A549 (cell line): Measurements from ENCODE around the gene CEACAM7. TPM values are rescaled to one million over a fixed set of nuclear protein-coding genes. Genes with fewer than 3 reads are reported as not detected.

ENCODE experiments used
- ATAC-seq, 2 experiments: fragments of 200-7000 bp in 1 of 2; fragments of >200 bp in 1 of 2; cut with Nextera tagmentation in 1 of 2; cut with Tn5 transposase in 1 of 2; 3 replicates each; pipeline versions ENCODE4 v1.8.0 to v1.9.1; 2018 to 2020; ENCODE audit warnings: mild to moderate bottlenecking in 1 of 2, moderate library complexity in 1 of 2
- CTCF ChIA-PET: fragments of 300-600 bp; sonication (Branson Sonifier 250); formaldehyde crosslinking; extraction: SDS; loops from one replicate; lab custom pipeline; 2021; ENCODE audit warnings: antibody characterized with exemption, inconsistent platforms; lab: Yijun Ruan, JAX
- POLR2A ChIA-PET: fragments of 350-600 bp; formaldehyde crosslinking; extraction: SDS; loops from one replicate; lab custom pipeline; 2021; ENCODE audit warnings: antibody characterized with exemption, inconsistent platforms; lab: Yijun Ruan, JAX
- DNase-seq, 2 experiments: peaks; one replicate each; pipeline versions ENCODE4 v3.0.0 to v3.0.0-alpha.2; 2011 to 2016; ENCODE audit warnings: low read depth in 1 of 2, low spot score in 1 of 2
- FAIRE-seq: peaks from 2 replicates; lab custom pipeline; 2011; peaks lifted over from hg19 to GRCh38; lab: Jason Lieb, UNC
- H3K27ac ChIP-seq, 2 experiments: fragments of >200 bp; sonication (Bioruptor Twin); formaldehyde crosslinking; 3 replicates each; pipeline ENCODE4 v1.5.1; 2016 to 2017
- H3K4me1 ChIP-seq: fragments of >200 bp; sonication (Bioruptor Twin); formaldehyde crosslinking; 3 replicates; pipeline ENCODE4 v1.6.1; 2016
- H3K4me2 ChIP-seq: fragments of >200 bp; sonication (Bioruptor Twin); formaldehyde crosslinking; 3 replicates; pipeline ENCODE4 v1.6.1; 2016
- H3K4me3 ChIP-seq: fragments of >200 bp; sonication (Bioruptor Twin); formaldehyde crosslinking; 3 replicates; pipeline ENCODE4 v1.5.1; 2016
- H3K9me3 ChIP-seq: fragments of >200 bp; sonication (Bioruptor Twin); formaldehyde crosslinking; 3 replicates; pipeline ENCODE4 v1.6.1; 2016
- BHLHE40 ChIP-seq: IDR thresholded peaks from 2 replicates; pipeline ENCODE4 v1.6.1; 2012; ENCODE audit warnings: low read depth, low read length, inconsistent platforms
- CBX2 ChIP-seq: fragments of 200-600 bp; sonication (generic); IDR thresholded peaks from 2 replicates; pipeline ENCODE4 v1.6.1; 2016; ENCODE audit warnings: low read depth, mild to moderate bottlenecking, borderline replicate concordance
- CBX8 ChIP-seq: fragments of 200-600 bp; sonication (generic); IDR thresholded peaks from 2 replicates; pipeline ENCODE4 v1.6.1; 2016
- CEBPB ChIP-seq, 2 experiments: fragments of >200 bp in 1 of 2; sonication (Bioruptor Twin) in 1 of 2; formaldehyde crosslinking in 1 of 2; IDR thresholded peaks; 2 replicates each; pipeline ENCODE4 v1.6.1; 2012 to 2016
- CHD2 ChIP-seq: fragments of 150-350 bp; IDR thresholded peaks from 2 replicates; pipeline ENCODE4 v1.6.1; 2014; ENCODE audit warnings: low read length; ENCODE audit not compliant: partially characterized antibody
- EP300 ChIP-seq, 2 experiments: fragments of >200 bp; sonication (Bioruptor Twin); formaldehyde crosslinking; IDR thresholded peaks; 2 replicates in 1 of 2; 3 replicates in 1 of 2; pipeline ENCODE4 v1.6.1; 2016 to 2017
- ESRRA ChIP-seq: fragments of 150-350 bp; IDR thresholded peaks from 2 replicates; pipeline ENCODE4 v1.6.1; 2014; ENCODE audit warnings: mild to moderate bottlenecking, low read length, borderline replicate concordance
- GATA3 ChIP-seq: IDR thresholded peaks from 2 replicates; pipeline ENCODE4 v1.6.1; 2012; ENCODE audit warnings: borderline replicate concordance
- JUNB ChIP-seq: fragments of >200 bp; sonication (Bioruptor Twin); formaldehyde crosslinking; IDR thresholded peaks from 2 replicates; pipeline ENCODE4 v1.6.1; 2016
- KDM5A ChIP-seq: fragments of 200-600 bp; sonication (generic); IDR thresholded peaks from 2 replicates; pipeline ENCODE4 v1.6.1; 2016; ENCODE audit warnings: antibody characterized with exemption, mild to moderate bottlenecking
- NPAS2 ChIP-seq: fragments of 250-450 bp; sonication (Bioruptor Pico); IDR thresholded peaks from 2 replicates; pipeline ENCODE4 v1.8.0; 2022; ENCODE audit warnings: mild to moderate bottlenecking, moderate library complexity, borderline replicate concordance
- PHF8 ChIP-seq: fragments of 200-600 bp; sonication (generic); IDR thresholded peaks from 2 replicates; pipeline ENCODE4 v1.6.1; 2016; ENCODE audit warnings: low read depth, mild to moderate bottlenecking, antibody characterized with exemption, moderate library complexity, borderline replicate concordance
- RAD21 ChIP-seq, 2 experiments: fragments of >200 bp in 1 of 2; sonication (Bioruptor Twin) in 1 of 2; formaldehyde crosslinking in 1 of 2; IDR thresholded peaks in 1 of 2; conservative IDR thresholded peaks in 1 of 2; 2 replicates in 1 of 2; 3 replicates in 1 of 2; pipeline ENCODE4 v1.6.1; 2012 to 2018; ENCODE audit warnings: inconsistent platforms in 1 of 2
- RNF2 ChIP-seq: fragments of 200-600 bp; sonication (generic); IDR thresholded peaks from 2 replicates; pipeline ENCODE4 v1.6.1; 2016; ENCODE audit warnings: low read depth, mild to moderate bottlenecking, antibody characterized with exemption, moderate library complexity, borderline replicate concordance
- SMC3 ChIP-seq: fragments of >200 bp; sonication (Bioruptor Twin); formaldehyde crosslinking; IDR thresholded peaks from 3 replicates; pipeline ENCODE4 v1.6.1; 2018; ENCODE audit warnings: inconsistent platforms
- SREBF2 ChIP-seq: fragments of 450-650 bp; IDR thresholded peaks from 2 replicates; pipeline ENCODE4 v1.6.1; 2014; ENCODE audit warnings: mild to moderate bottlenecking, moderate library complexity
- ZC3H11A ChIP-seq: fragments of 450-650 bp; IDR thresholded peaks from 2 replicates; pipeline ENCODE4 v1.6.1; 2014; ENCODE audit warnings: antibody characterized with exemption, mild to moderate bottlenecking
- ZFP36 ChIP-seq: fragments of 450-650 bp; IDR thresholded peaks from 2 replicates; pipeline ENCODE4 v1.6.1; 2014; ENCODE audit warnings: borderline replicate concordance; ENCODE audit not compliant: partially characterized antibody
- ZSCAN20 ChIP-seq: fragments of 250-450 bp; sonication (Bioruptor Pico); IDR thresholded peaks from 2 replicates; pipeline ENCODE4 v1.8.0; 2022; ENCODE audit warnings: mild to moderate bottlenecking, moderate library complexity
- WGBS: methylation state at CpG from one replicate; pipeline ENCODE4 v1.1.6; 2017; ENCODE audit errors: missing lambda C conversion rate; 5-methylcytosine and 5-hydroxymethylcytosine counted together
- polyA plus RNA-seq, 4 experiments: library from polyadenylated mRNA; depleted of rRNA in 3 of 4; stranded (reverse); fragments of >200 nt; fragmentation: RNase III in 1 of 4; extraction: RNeasy Plus Mini Kit Qiagen cat#74134 plus additional on column Dnase treatment in 1 of 4; gene quantifications; 2 replicates in 3 of 4; 3 replicates in 1 of 4; pipeline ENCODE4 v1.2.3, GENCODE V29; 2011 to 2017
- TF ChIP-seq, protein P1 (sequence below): IDR thresholded peaks from 2 replicates; pipeline ENCODE4 v1.6.1; 2012
- TF ChIP-seq, protein P2 (sequence below): fragments of 150-350 bp; IDR thresholded peaks from 2 replicates; pipeline ENCODE4 v1.6.1; 2014; ENCODE audit warnings: low read depth, mild to moderate bottlenecking, low read length
- TF ChIP-seq, protein P3 (sequence below): fragments of >200 bp; sonication (Bioruptor Twin); formaldehyde crosslinking; IDR thresholded peaks from 3 replicates; pipeline ENCODE4 v1.6.1; 2016
- TF ChIP-seq, protein P4 (sequence below): fragments of 450-650 bp; IDR thresholded peaks from 2 replicates; pipeline ENCODE4 v1.6.1; 2014; ENCODE audit warnings: antibody characterized with exemption
- TF ChIP-seq, protein P5 (sequence below): fragments of 250-450 bp; sonication (Bioruptor Pico); IDR thresholded peaks from 2 replicates; pipeline ENCODE4 v1.5.0; 2020; ENCODE audit warnings: low read depth, mild to moderate bottlenecking, moderate library complexity
- TF ChIP-seq, protein P6 (sequence below): fragments of 200-600 bp; sonication (generic); IDR thresholded peaks from 2 replicates; pipeline ENCODE4 v1.6.1; 2016; ENCODE audit warnings: antibody characterized with exemption, mild to moderate bottlenecking, moderate library complexity

The CEACAM7 gene
- polyA plus RNA-seq, 2 of the 4 experiments (the other 2 are of a cell fraction): 0.05 TPM; not detected in 1

DNA sequence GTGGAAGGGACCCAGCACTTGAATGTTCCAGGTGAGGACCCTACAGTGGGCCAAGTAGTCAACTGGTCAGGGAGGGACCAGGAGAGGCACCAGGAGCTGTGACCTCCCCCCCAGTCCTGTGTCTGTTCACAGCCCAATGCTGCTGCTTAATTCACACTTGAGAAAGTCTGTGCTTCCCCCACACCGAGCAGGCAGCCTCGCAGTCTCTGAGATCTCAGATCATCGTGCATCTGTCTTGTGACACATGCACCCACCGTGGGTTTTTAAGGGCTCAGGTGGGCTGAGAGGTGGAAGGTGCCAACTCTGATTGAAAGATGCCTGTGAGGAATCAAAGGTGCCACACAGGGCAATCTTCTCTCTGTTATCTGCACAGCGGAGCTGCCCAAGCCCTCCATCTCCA is 26.5 kb upstream of the CEACAM7 start:
- no peak for ATAC-seq
- FAIRE-seq: no peak
- H3K9me3 ChIP-seq: no peaks in the 10 kb centered on the region
- no peak overlapping the region for H3K4me3 ChIP-seq
- 12% methylated on average over 5 of the region's 5 CpGs for WGBS
- no peak for DNase-seq
- no peaks in the 10 kb centered on the region for H3K4me1 ChIP-seq
- no peak overlapping the region for H3K4me2 ChIP-seq
- CTCF ChIA-PET: interaction anchor here (1.0 to 9.1 kb wide), 8 partner anchors 8 to 119 kb away, joined by 3 to 165 read pairs (median 14); partner anchors contain the start of gene CEACAM5
- no peak overlapping the region for H3K27ac ChIP-seq
- POLR2A ChIA-PET: no interaction called here
- no peak for TF ChIP-seq ZFP36
- TF ChIP-seq GATA3: no peak
- TF ChIP-seq SMC3: no peak
- no peak for TF ChIP-seq ZC3H11A
- TF ChIP-seq EP300 (IDR thresholded peaks at IDR 0.05): no peak
- no peak for TF ChIP-seq ZSCAN20
- no peak for TF ChIP-seq KDM5A
- no peak for TF ChIP-seq BHLHE40
- TF ChIP-seq, protein P1, sequence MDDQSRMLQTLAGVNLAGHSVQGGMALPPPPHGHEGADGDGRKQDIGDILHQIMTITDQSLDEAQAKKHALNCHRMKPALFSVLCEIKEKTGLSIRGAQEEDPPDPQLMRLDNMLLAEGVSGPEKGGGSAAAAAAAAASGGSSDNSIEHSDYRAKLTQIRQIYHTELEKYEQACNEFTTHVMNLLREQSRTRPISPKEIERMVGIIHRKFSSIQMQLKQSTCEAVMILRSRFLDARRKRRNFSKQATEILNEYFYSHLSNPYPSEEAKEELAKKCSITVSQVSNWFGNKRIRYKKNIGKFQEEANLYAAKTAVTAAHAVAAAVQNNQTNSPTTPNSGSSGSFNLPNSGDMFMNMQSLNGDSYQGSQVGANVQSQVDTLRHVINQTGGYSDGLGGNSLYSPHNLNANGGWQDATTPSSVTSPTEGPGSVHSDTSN: no peak
- no peak for TF ChIP-seq RNF2
- no peak for TF ChIP-seq SREBF2
- TF ChIP-seq, protein P2, sequence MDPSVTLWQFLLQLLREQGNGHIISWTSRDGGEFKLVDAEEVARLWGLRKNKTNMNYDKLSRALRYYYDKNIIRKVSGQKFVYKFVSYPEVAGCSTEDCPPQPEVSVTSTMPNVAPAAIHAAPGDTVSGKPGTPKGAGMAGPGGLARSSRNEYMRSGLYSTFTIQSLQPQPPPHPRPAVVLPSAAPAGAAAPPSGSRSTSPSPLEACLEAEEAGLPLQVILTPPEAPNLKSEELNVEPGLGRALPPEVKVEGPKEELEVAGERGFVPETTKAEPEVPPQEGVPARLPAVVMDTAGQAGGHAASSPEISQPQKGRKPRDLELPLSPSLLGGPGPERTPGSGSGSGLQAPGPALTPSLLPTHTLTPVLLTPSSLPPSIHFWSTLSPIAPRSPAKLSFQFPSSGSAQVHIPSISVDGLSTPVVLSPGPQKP: no peak
- TF ChIP-seq, protein P3, sequence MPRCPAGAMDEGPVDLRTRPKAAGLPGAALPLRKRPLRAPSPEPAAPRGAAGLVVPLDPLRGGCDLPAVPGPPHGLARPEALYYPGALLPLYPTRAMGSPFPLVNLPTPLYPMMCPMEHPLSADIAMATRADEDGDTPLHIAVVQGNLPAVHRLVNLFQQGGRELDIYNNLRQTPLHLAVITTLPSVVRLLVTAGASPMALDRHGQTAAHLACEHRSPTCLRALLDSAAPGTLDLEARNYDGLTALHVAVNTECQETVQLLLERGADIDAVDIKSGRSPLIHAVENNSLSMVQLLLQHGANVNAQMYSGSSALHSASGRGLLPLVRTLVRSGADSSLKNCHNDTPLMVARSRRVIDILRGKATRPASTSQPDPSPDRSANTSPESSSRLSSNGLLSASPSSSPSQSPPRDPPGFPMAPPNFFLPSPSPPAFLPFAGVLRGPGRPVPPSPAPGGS: no peak
- TF ChIP-seq CHD2: no peak
- TF ChIP-seq CEBPB (IDR thresholded peaks at IDR 0.05): no peak
- no peak for TF ChIP-seq RAD21 (conservative IDR thresholded peaks at IDR 0.05 in 1 of 2, IDR thresholded peaks at IDR 0.05 in 1 of 2)

DNA sequence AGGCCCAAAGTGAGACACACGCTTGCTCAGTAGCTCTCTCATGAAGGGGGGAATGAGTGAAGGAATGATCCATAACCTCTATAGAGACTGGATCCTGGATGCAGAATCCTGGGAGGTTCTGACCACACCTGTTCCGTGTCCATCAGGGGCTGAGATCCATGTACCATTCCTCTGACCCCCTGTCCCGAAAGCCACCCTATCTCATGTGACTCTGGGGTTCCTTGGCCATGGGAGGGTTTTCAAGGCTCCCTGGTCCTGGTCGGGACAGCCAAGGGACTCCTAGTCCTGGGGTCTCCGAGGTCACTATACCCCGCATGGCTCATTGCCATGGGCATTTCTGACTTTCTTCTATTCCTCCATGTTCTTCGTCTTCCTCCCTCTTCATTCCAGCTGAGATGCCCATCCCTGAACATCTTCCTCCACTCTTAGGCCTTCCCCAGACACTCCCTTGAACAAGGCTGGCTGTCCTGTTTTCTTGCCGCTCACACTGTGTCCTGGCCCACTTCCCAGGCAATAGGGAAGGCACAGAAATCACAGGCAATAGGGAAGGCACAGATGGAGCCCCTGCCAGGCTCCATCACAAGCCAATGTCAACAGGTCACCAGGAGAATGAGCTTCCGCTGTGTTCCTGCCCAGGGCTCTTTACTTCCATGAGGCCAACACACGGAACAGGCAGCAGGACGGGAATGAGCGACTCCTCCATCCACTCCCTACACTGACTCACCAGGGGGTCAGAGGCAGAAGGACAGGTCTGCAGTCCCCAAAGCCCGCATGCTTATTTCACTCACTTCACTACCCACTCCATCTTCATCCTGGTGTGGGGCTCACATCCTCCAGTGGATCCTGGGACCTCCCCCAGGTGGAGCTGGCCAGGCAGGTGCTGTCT is 23.5 kb upstream of the CEACAM7 start:
- ChIA-PET CTCF (interaction anchor here (0.6 to 15.7 kb wide), 12 partner anchors 17 to 966 kb away, joined by 3 to 358 read pairs (median 6); partner anchors contain the start of gene CEACAM7), POLR2A (no interaction called here)
- ATAC-seq: no peak
- Histone ChIP-seq H3K4me3 (no peak overlapping the region), H3K4me1 (no peaks in the 10 kb centered on the region), H3K9me3 (no peaks in the 10 kb centered on the region), H3K27ac (no peak overlapping the region), H3K4me2 (no peak overlapping the region)
- 38% methylated on average over 13 of the region's 13 CpGs for whole genome bisulfite sequencing
- DNase-seq: no peak
- no peak for FAIRE-seq
- TF ChIP-seq, protein P4, sequence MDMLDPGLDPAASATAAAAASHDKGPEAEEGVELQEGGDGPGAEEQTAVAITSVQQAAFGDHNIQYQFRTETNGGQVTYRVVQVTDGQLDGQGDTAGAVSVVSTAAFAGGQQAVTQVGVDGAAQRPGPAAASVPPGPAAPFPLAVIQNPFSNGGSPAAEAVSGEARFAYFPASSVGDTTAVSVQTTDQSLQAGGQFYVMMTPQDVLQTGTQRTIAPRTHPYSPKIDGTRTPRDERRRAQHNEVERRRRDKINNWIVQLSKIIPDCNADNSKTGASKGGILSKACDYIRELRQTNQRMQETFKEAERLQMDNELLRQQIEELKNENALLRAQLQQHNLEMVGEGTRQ: no peak
- TF ChIP-seq EP300 (IDR thresholded peaks at IDR 0.05) (no peak), ZC3H11A (no peak), ESRRA (no peak), PHF8 (no peak), SREBF2 (no peak), CBX8 (no peak), BHLHE40 (no peak), CBX2 (no peak), ZSCAN20 (no peak), NPAS2 (CRISPR knock-in tag) (no peak), JUNB (no peak)
- TF ChIP-seq, protein P5, sequence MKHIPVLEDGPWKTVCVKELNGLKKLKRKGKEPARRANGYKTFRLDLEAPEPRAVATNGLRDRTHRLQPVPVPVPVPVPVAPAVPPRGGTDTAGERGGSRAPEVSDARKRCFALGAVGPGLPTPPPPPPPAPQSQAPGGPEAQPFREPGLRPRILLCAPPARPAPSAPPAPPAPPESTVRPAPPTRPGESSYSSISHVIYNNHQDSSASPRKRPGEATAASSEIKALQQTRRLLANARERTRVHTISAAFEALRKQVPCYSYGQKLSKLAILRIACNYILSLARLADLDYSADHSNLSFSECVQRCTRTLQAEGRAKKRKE (CRISPR knock-in tag): no peak
- TF ChIP-seq, protein P3: no peak
- TF ChIP-seq, protein P6, sequence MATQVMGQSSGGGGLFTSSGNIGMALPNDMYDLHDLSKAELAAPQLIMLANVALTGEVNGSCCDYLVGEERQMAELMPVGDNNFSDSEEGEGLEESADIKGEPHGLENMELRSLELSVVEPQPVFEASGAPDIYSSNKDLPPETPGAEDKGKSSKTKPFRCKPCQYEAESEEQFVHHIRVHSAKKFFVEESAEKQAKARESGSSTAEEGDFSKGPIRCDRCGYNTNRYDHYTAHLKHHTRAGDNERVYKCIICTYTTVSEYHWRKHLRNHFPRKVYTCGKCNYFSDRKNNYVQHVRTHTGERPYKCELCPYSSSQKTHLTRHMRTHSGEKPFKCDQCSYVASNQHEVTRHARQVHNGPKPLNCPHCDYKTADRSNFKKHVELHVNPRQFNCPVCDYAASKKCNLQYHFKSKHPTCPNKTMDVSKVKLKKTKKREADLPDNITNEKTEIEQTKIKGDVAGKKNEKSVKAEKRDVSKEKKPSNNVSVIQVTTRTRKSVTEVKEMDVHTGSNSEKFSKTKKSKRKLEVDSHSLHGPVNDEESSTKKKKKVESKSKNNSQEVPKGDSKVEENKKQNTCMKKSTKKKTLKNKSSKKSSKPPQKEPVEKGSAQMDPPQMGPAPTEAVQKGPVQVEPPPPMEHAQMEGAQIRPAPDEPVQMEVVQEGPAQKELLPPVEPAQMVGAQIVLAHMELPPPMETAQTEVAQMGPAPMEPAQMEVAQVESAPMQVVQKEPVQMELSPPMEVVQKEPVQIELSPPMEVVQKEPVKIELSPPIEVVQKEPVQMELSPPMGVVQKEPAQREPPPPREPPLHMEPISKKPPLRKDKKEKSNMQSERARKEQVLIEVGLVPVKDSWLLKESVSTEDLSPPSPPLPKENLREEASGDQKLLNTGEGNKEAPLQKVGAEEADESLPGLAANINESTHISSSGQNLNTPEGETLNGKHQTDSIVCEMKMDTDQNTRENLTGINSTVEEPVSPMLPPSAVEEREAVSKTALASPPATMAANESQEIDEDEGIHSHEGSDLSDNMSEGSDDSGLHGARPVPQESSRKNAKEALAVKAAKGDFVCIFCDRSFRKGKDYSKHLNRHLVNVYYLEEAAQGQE: no peak
